LNCAP (cell line): ENCODE results near the gene DOCK9.

ENCODE experiments used
- CTCF ChIP-seq: fragments of 450-650 bp; IDR thresholded peaks from 2 replicates; pipeline ENCODE4 v1.5.1; 2017; ENCODE audit warnings: mild to moderate bottlenecking

The DOCK9 gene

GRCh38 chr13:98761126-98761985 lies 216.5 kb downstream of the DOCK9 start:
- TF ChIP-seq CTCF: no peak

GRCh38 chr13:98755729-98756128 lies 222.1 kb downstream of the DOCK9 start:
- TF ChIP-seq CTCF: no peak

GRCh38 chr13:98755116-98755515 lies 222.7 kb downstream of the DOCK9 start:
- TF ChIP-seq CTCF: no peak

GRCh38 chr13:98752467-98753290 lies 225.2 kb downstream of the DOCK9 start, which contains the start of gene SLC15A1:
Gene SLC15A1 (minus strand): TSS chr13:98752672. CDS start chr13:98752598, 74 bp downstream.
- TF ChIP-seq CTCF: no peak

GRCh38 chr13:98751861-98752466 lies 225.9 kb downstream of the DOCK9 start:
- TF ChIP-seq CTCF: no peak

- no peak for TF ChIP-seq CTCF
Observed at GRCh38 chr13:98751367-98751782, 226.5 kb downstream of the DOCK9 start.

- no peak for TF ChIP-seq CTCF
Observed at GRCh38 chr13:98749501-98749900, 228.4 kb downstream of the DOCK9 start.
